ENCODE results near the gene PLXNA4.

PLXNA4 gene

GRCh38 chr7:132321387-132321786 is 254.9 kb downstream of the PLXNA4 start:
- DNase-seq (ENCODE audit: extremely low spot score) = no peak
- TF ChIP-seq CTCF (IDR thresholded peaks at IDR 0.05; ENCODE audit: control extremely low read depth, extremely low read depth, low read depth, missing control alignments) = no peak
- POLR2A ChIA-PET = no interaction called here
- CTCF ChIA-PET = interaction anchor here (1.1 kb wide), 1 partner anchor 9 kb away, joined by 5 read pairs; no protein-coding TSS in a partner anchor

GRCh38 chr7:132319481-132319880 is 256.8 kb downstream of the PLXNA4 start:
- TF ChIP-seq CTCF (IDR thresholded peaks at IDR 0.05; ENCODE audit: control extremely low read depth, extremely low read depth, low read depth, missing control alignments) = no peak
- DNase-seq (ENCODE audit: extremely low spot score) = no peak
- POLR2A ChIA-PET = no interaction called here
- CTCF ChIA-PET = interaction anchor here (1.1 to 1.8 kb wide), 12 partner anchors 10 to 1821 kb away, joined by 3 to 21 read pairs (median 5); no protein-coding TSS in a partner anchor

GRCh38 chr7:132318352-132319318 is 257.6 kb downstream of the PLXNA4 start:
- DNase-seq (ENCODE audit: extremely low spot score) = peak; percentile 83
- peak; percentile 96 for TF ChIP-seq CTCF (IDR thresholded peaks at IDR 0.05; ENCODE audit: control extremely low read depth, extremely low read depth, low read depth, missing control alignments)
- CTCF ChIA-PET = interaction anchor here (0.6 to 2.0 kb wide), 22 partner anchors 9 to 1822 kb away, joined by 3 to 21 read pairs (median 4); no protein-coding TSS in a partner anchor
- POLR2A ChIA-PET = no interaction called here

- CTCF ChIA-PET = interaction anchor here (1.8 to 2.0 kb wide), 4 partner anchors 12 to 1117 kb away, joined by 9 to 20 read pairs (median 14); no protein-coding TSS in a partner anchor
- DNase-seq (ENCODE audit: extremely low spot score) = no peak
- POLR2A ChIA-PET = no interaction called here
- no peak for TF ChIP-seq CTCF (IDR thresholded peaks at IDR 0.05; ENCODE audit: control extremely low read depth, extremely low read depth, low read depth, missing control alignments)
Observed at GRCh38 chr7:132317701-132318351, 258.4 kb downstream of the PLXNA4 start.

- ChIA-PET POLR2A (no interaction called here), CTCF (interaction anchor here (1.5 to 1.8 kb wide), 2 partner anchors 8 to 268 kb away, joined by 4 to 5 read pairs; no protein-coding TSS in a partner anchor)
- no peak for DNase-seq (ENCODE audit: extremely low spot score)
- no peak for TF ChIP-seq CTCF (IDR thresholded peaks at IDR 0.05; ENCODE audit: control extremely low read depth, extremely low read depth, low read depth, missing control alignments)
Observed at GRCh38 chr7:132312531-132313055, 263.7 kb downstream of the PLXNA4 start.

- ChIA-PET CTCF (interaction anchor here (1.8 kb wide), 1 partner anchor 9 kb away, joined by 5 read pairs; no protein-coding TSS in a partner anchor), POLR2A (no interaction called here)
- DNase-seq (ENCODE audit: extremely low spot score) = no peak
- TF ChIP-seq CTCF (IDR thresholded peaks at IDR 0.05; ENCODE audit: control extremely low read depth, extremely low read depth, low read depth, missing control alignments) = no peak
Observed at GRCh38 chr7:132311733-132312132, 264.5 kb downstream of the PLXNA4 start.
